ENCODE results near the gene APPL2. TPM values are rescaled to one million over a fixed set of nuclear protein-coding genes. Genes with fewer than 3 reads are reported as not detected.
A peak's percentile ranks its signal among the peaks of the same experiment; 100 is the strongest.
"Not testable (repeated sequence)": the region's sequence is repeated elsewhere in the genome, so short reads cannot be mapped to it uniquely, and the experiment has no call there.

The APPL2 gene
- total RNA-seq, 6 donors from 2014 or later = 23.8 to 72.3 (median 28.6) TPM

DNA sequence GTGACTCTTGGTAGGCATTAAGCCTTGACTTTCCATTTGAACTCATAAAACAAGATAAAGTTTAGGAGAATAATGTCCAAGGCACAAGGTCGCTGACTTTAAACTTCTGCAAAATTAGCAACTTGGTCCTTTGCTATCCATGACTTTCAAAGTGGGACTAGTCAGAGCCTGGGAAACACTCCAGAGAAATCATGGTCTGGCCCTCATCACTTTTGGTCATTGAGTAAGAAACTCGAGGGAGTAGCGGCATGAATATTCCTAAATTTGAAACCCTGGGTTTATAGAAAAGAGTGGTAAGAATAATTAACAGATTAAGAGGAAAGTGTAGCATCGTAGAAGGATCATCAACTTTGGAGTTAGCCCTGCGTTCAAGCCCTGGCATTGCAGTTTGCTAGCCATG lies 16.9 kb upstream of the APPL2 start:
- ATAC-seq (ENCODE audit: low FRiP score in 2 of 2) (no peak), DNase-seq (no peak)
- 87 to 89% methylated on average over 5 of the region's 5 CpGs for WGBS, 2 donors
- no peak overlapping the region for H3K27ac ChIP-seq
- TF ChIP-seq POLR2A (IDR thresholded peaks at IDR 0.05) (no peak), POLR2AphosphoS5 (IDR thresholded peaks at IDR 0.05) (no peak), EP300 (IDR thresholded peaks at IDR 0.05) (no peak)
- TF ChIP-seq, protein P1, sequence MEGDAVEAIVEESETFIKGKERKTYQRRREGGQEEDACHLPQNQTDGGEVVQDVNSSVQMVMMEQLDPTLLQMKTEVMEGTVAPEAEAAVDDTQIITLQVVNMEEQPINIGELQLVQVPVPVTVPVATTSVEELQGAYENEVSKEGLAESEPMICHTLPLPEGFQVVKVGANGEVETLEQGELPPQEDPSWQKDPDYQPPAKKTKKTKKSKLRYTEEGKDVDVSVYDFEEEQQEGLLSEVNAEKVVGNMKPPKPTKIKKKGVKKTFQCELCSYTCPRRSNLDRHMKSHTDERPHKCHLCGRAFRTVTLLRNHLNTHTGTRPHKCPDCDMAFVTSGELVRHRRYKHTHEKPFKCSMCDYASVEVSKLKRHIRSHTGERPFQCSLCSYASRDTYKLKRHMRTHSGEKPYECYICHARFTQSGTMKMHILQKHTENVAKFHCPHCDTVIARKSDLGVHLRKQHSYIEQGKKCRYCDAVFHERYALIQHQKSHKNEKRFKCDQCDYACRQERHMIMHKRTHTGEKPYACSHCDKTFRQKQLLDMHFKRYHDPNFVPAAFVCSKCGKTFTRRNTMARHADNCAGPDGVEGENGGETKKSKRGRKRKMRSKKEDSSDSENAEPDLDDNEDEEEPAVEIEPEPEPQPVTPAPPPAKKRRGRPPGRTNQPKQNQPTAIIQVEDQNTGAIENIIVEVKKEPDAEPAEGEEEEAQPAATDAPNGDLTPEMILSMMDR (IDR thresholded peaks at IDR 0.05) = no peak
- no peaks in the 10 kb centered on the region for H3K4me1 ChIP-seq
- no peaks in the 10 kb centered on the region for H3K27me3 ChIP-seq
- H3K4me3 ChIP-seq = no peak overlapping the region
- H3K36me3 ChIP-seq = no peaks in the 10 kb centered on the region
- H3K9me3 ChIP-seq = no peaks in the 10 kb centered on the region

DNA sequence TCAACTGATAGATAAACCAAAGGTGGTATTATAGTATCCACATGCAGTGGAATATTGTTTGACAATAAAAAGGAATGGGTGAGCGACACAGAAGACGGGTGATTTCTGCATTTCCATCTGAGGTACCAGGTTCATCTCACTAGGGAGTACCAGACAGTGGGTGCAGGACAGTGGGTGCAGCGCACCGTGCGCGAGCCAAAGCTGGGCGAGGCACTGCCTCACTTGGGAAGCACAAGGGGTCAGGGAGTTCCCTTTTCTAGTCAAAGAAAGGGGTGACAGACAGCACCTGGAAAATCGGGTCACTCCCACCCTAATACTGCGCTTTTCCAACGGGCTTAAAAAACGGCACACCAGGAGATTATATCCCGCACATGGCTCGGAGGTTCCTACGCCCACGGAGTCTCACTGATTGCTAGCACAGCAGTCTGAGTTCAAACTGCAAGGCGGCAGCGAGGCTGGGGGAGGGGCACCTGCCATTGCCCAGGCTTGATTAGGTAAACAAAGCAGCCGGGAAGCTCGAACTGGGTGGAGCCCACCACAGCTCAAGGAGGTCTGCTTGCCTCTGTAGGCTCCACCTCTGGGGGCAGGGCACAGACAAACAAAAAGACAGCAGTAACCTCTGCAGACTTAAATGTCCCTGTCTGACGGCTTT lies 9.9 kb upstream of the APPL2 start:
- H3K9me3 ChIP-seq; H3K27ac ChIP-seq; H3K4me1 ChIP-seq; H3K4me3 ChIP-seq; H3K27me3 ChIP-seq; ATAC-seq (ENCODE audit: low FRiP score in 2 of 2); H3K36me3 ChIP-seq: not testable (repeated sequence)
- DNase-seq = peak in 1 of 2 donors; percentile 29
- WGBS, 2 donors = 91 to 95% methylated on average over 15 to 19 of the region's 20 CpGs

DNA sequence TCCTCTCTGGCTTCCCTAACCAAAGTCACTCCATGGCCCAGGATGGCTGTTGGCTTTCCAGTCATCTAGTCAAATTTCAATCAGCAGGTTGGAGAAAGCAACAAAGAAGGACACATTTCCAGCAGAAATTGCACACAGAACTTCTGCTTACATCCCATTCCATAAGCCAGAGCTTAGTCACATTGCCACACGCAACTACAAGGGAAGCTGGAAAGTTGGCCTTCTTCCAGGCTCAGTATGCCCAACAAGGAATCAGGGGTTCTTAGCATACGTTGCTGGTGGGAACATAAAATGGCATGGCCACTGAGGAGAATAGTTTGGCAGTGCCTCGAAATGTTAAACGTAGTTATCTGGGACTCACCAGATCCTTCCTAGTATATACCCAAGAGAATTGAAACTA lies 9.3 kb upstream of the APPL2 start:
- no peak overlapping the region for H3K4me3 ChIP-seq
- 88 to 90% methylated on average over 4 of the region's 4 CpGs for WGBS, 2 donors
- no peak overlapping the region for H3K27ac ChIP-seq
- no peaks in the 10 kb centered on the region for H3K36me3 ChIP-seq
- DNase-seq = no peak
- no peaks in the 10 kb centered on the region for H3K9me3 ChIP-seq
- TF ChIP-seq POLR2A (IDR thresholded peaks at IDR 0.05) (no peak), EP300 (IDR thresholded peaks at IDR 0.05) (no peak), POLR2AphosphoS5 (IDR thresholded peaks at IDR 0.05) (no peak)
- TF ChIP-seq, protein P1 (IDR thresholded peaks at IDR 0.05) = no peak
- H3K4me1 ChIP-seq = no peaks in the 10 kb centered on the region
- ATAC-seq (ENCODE audit: low FRiP score in 2 of 2) = no peak
- H3K27me3 ChIP-seq = no peaks in the 10 kb centered on the region

DNA sequence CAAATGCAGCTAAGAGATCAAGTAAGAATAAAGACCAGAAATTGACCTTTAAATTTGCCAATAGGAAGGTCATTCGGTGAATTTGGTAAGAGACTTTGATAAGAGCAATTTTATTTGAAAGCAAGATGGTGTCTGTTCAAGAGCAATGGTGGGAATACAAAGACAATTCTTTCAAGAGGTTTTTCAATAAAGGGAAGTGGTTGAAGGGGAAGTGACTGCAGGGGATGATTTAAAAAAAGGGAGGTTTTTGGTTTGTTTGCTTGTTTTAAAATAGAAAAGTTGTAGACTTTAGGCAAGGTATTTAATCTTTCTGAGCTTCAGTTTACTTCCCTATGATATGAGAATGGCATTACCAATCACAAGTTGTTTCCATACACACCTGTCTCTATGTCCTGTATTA lies 4.3 kb upstream of the APPL2 start:
- H3K27me3 ChIP-seq = no peaks in the 10 kb centered on the region
- no peaks in the 10 kb centered on the region for H3K9me3 ChIP-seq
- 79 to 88% methylated on average over 1 of the region's 1 CpG for WGBS, 2 donors
- H3K36me3 ChIP-seq = no peaks in the 10 kb centered on the region
- no peak for TF ChIP-seq EP300 (IDR thresholded peaks at IDR 0.05)
- no peak for TF ChIP-seq POLR2AphosphoS5 (IDR thresholded peaks at IDR 0.05)
- TF ChIP-seq POLR2A (IDR thresholded peaks at IDR 0.05) = no peak
- TF ChIP-seq, protein P1 (IDR thresholded peaks at IDR 0.05) = no peak
- no peak overlapping the region for H3K27ac ChIP-seq
- peaks cover 0 to 6% (median 3%) of the 10 kb centered on the region in 4 donors for H3K4me1 ChIP-seq
- H3K4me3 ChIP-seq = no peak overlapping the region
- DNase-seq (no peak), ATAC-seq (ENCODE audit: low FRiP score in 2 of 2) (no peak)

DNA sequence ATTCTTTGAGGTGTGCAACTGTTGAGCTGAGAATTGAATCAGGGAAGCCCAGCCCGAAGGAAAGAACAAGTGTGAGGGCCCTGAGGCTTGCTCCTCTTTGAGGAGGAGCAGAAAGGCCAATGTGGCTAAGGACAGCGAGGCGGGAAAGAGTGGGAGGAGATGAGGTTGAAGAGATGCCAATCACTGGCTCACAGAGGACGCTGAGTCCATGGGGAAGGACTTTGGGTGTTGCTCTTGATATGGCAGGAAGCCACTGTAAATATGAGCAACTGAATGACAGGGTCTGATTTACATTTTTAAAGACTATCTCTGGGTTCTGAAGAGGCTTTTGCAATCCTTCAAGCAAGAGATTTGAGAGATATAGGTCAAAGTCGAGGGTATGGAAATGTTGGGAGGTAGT lies 3.3 kb upstream of the APPL2 start:
- Histone ChIP-seq H3K4me1 (peaks cover 9 to 13% (median 10%) of the 10 kb centered on the region in 4 donors), H3K27ac (no peak overlapping the region), H3K9me3 (no peaks in the 10 kb centered on the region), H3K4me3 (no peak overlapping the region), H3K36me3 (no peaks in the 10 kb centered on the region), H3K27me3 (no peaks in the 10 kb centered on the region)
- 66 to 75% methylated on average over 5 of the region's 5 CpGs for WGBS, 2 donors
- no peak for DNase-seq
- no peak for ATAC-seq (ENCODE audit: low FRiP score in 2 of 2)
- no peak for TF ChIP-seq EP300 (IDR thresholded peaks at IDR 0.05)
- TF ChIP-seq POLR2A (IDR thresholded peaks at IDR 0.05) = no peak
- TF ChIP-seq, protein P1 (IDR thresholded peaks at IDR 0.05) = no peak
- no peak for TF ChIP-seq POLR2AphosphoS5 (IDR thresholded peaks at IDR 0.05)
